Activated T-helper 1 cell treated with Interleukin-2 at 50 U/mL for 16 hours (primary cell): ENCODE measurements around the gene CFAP74.

Experiments
- DNase-seq: peaks from one replicate; pipeline ENCODE4 v3.0.0-alpha.2; 2020; ENCODE audit warnings: low read depth

CFAP74 gene, protein sequence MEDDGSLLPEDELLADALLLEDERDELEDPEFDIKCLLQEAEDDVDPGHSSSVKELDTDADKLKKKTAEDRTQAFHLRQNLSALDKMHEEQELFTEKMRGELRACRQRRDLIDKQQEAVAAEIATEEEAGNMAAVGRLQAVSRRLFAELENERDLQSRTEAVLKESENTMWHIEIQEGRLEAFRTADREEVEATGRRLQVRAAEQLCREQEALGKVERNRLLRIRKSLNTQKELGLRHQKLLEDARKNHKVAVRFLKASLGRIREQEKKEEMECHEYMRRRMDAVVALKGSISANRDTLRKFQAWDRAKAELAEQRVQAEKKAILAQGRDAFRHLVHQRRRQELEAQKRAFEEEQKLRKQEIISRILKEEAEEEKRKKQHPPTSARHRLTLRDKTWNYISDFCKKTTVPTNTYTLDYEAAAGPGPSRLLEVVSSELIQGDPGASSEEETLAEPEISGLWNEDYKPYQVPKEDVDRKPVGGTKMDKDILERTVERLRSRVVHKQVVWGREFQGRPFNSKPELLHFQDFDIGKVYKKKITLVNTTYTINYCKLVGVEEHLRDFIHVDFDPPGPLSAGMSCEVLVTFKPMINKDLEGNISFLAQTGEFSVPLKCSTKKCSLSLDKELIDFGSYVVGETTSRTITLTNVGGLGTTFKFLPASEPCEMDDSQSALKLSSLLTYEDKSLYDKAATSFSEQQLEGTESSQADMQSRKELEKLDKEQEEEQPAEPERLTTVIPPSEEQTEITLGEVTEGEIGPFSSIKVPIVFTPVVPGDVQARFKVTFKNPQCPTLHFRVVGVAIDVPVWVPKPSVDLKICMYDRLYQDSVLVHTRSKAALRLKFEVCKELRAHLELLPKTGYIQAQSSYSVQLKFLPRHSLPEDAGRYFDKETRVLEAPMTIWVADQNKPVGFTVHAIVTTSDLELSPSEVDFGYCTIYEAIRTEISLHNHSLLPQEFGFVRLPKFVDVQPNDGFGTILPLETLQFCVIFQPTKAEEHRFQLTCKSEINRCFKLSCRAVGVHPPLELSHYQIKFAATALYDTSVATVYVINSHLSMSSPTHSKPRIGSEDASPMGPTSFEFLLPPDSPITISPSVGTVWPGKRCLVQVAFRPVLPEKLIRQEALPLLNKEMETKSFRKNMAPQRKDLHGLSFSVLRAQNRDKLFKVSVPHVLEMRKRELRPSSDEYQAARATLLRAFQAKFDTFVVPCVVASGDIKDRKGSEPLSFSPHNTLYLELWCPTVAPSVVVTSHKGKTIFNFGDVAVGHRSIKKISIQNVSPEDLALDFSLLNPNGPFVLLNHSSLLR (N-terminal part only)

GRCh38 chr1:2003541-2004131 is at the start of gene CFAP74:
CFAP74 (minus strand) TSS chr1:2003786; CDS start chr1:1990956, 12,830 bp downstream.
- no peak for DNase-seq

GRCh38 chr1:2053217-2053616 is 49.6 kb upstream of the CFAP74 start:
- DNase-seq: no peak

DNA sequence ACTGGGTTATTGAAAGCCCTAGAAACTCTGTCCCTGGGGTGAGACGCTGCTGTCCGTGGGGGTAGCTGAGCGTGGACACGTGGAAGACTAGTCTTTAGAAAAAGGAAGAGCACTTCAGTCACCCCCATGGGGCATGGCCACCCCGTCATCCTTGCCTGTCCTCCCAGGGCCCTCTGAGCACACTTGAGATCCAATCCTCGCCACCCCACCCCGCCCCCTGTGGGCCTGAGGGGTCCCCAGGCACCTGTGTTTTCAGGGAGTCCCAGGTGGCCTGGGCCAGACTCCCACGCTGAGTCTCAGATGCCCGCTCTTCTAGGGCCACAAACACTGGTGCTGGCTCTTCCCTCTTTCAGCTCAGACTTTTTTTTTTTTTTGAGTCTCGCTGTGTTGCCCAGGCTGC is 49.2 kb upstream of the CFAP74 start:
- no peak for DNase-seq

DNA sequence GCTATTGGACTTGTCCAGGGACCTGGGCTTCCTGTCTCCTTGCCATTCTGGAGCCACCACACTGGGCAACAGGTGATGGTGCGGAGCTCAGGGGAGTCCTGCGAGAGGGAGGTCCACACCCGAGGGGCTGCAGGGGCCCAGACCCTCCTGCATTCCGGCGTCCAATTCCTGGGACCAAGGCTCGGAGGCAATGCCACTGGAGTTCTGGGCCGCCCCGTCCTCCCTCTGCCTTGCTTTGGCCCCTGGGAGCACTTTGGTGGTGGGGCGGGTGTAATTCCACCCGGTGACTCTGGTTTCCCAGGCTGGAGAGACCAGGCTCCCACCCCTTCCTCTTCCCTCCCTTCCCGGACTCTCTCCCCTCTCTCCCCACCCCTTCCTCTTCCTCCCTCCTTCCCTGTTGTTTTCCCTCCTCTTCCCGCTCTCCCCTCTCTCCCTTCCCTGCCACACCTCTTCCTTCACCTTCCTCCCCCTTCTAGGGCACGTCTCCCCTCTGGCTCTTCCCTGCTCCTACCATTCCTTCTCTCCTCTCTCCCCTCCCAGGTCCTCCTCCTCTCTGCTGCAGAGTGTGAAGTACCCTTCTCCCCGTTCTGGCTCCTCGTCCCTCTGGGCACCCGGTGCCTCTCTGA is 48.6 kb upstream of the CFAP74 start:
- no peak for DNase-seq

- DNase-seq: no peak
Measured at GRCh38 chr1:2050793-2051682, 47.5 kb upstream of the CFAP74 start.

DNA sequence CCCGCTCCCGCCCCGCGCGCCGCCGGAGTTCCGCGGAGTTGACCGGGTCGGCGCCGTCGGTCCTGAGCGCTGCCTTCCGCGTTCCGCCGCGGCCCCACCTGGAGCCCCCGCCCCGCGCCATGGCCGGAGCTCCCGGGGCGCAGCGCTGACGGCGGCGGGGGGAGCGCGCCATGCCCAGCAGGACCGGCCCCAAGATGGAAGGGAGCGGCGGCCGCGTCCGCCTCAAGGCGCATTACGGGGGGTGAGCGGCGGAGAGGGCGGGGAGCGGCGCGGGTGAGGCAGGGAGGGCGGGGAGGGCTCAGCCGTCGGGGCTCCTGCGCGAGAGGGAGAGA is 46.8 kb upstream of the CFAP74 start:
- DNase-seq: no peak

GRCh38 chr1:2049718-2050431 is 46.3 kb upstream of the CFAP74 start, which contains the start of gene PRKCZ:
PRKCZ (plus strand) TSS chr1:2050411; CDS start chr1:2050631, 220 bp downstream.
- DNase-seq: peak; percentile 96

DNA sequence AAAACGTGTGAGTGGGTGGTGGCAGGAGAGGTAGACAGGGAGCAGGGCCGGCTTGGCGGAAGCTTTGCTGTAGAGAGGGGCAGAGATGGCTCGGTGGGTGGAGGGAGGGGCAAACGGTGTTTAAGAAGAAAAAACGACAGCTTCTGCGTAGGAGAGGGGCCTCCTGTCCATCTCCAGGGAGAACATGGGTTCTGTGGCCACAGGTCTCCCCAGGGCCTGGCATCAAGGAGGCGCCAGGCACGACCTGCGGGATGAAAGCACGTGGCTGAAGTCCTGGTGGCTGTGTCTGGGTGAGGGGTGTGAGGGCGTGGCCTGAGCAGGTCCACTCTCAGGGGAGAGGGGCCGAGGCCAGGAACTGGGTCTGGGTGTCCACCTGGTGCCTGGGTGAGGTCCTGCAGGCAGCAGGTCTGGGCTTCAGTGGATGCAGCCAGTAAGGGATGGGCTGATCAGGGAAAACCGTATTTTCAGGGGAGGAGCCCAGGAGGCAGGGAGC is 45.7 kb upstream of the CFAP74 start:
- DNase-seq: no peak

- no peak for DNase-seq
Measured at GRCh38 chr1:2047749-2048729, 44.5 kb upstream of the CFAP74 start.

- DNase-seq: no peak
Measured at GRCh38 chr1:2046953-2047748, 43.6 kb upstream of the CFAP74 start.

GRCh38 chr1:2046174-2046917 is 42.8 kb upstream of the CFAP74 start:
- no peak for DNase-seq

DNA sequence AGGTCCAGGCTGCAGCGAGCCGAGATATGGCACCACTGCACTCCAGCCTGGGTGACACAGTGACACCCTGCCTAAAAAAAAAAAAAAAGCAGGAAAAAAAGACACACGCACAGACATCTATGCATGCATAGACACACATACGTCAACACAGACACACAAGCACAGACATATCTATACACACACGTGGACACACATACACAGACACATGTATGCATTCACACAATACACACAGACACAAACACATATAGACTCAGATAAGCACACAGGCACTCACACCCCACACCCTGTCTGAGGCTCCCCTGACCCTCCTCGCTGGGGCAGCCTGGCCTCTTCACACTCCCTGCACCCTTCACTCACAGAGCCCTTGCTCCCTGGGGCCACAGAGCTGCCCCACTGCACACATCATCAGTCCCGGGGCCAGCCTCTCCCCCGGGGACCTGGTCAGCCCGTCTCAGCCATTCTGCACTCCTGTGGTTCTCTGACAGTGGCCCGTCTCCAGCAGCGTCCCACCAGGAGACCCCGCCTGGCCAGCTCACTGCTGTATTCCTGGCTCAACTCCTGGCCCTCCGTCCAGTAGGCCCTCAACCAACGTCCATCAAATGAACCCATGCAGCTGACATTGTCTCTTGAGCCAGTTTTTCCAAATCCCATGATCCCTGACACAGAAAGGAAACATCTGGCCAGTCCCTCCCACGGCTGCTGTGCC is 42.0 kb upstream of the CFAP74 start:
- DNase-seq: no peak

- peak; percentile 72 for DNase-seq
Measured at GRCh38 chr1:2044510-2045319, 41.1 kb upstream of the CFAP74 start.

GRCh38 chr1:2043886-2044285 is 40.3 kb upstream of the CFAP74 start:
- DNase-seq: no peak
